Measurements from ENCODE around the gene CLN6.

CLN6 gene

GRCh38 chr15:68229386-68230156 is at the start of gene CLN6:
TSS of gene CLN6 (minus strand) at chr15:68229728. CDS start at chr15:68229584, 144 bp downstream.
- DNase-seq = peak; percentile 81

- DNase-seq = peak; percentile 16
Observed at GRCh38 chr15:68278595-68279405, 49.3 kb upstream of the CLN6 start.

GRCh38 chr15:68278345-68278594 is 48.7 kb upstream of the CLN6 start:
- DNase-seq = no peak

- DNase-seq = peak; percentile 90
Observed at GRCh38 chr15:68277603-68278344, 48.2 kb upstream of the CLN6 start, which contains the start of gene FEM1B. TSS of gene FEM1B (plus strand) at chr15:68277745. CDS start at chr15:68278418, 673 bp downstream.

- no peak for DNase-seq
Observed at GRCh38 chr15:68277131-68277602, 47.6 kb upstream of the CLN6 start.

- no peak for DNase-seq
Observed at GRCh38 chr15:68276668-68277067, 47.1 kb upstream of the CLN6 start.

GRCh38 chr15:68275165-68275746 is 45.7 kb upstream of the CLN6 start:
- DNase-seq = no peak

- no peak for DNase-seq
Observed at GRCh38 chr15:68274201-68274848, 44.8 kb upstream of the CLN6 start.

- no peak for DNase-seq
Observed at GRCh38 chr15:68272721-68273271, 43.3 kb upstream of the CLN6 start.

GRCh38 chr15:68271854-68272471 is 42.4 kb upstream of the CLN6 start:
- DNase-seq = no peak

GRCh38 chr15:68268405-68268804 is 38.9 kb upstream of the CLN6 start:
- no peak for DNase-seq

GRCh38 chr15:68265674-68266073 is 36.1 kb upstream of the CLN6 start:
- DNase-seq = no peak

GRCh38 chr15:68265081-68265480 is 35.6 kb upstream of the CLN6 start:
- no peak for DNase-seq

- no peak for DNase-seq
Observed at GRCh38 chr15:68264282-68264681, 34.8 kb upstream of the CLN6 start.

GRCh38 chr15:68262514-68263356 is 33.2 kb upstream of the CLN6 start:
- DNase-seq = no peak

- no peak for DNase-seq
Observed at GRCh38 chr15:68261980-68262379, 32.5 kb upstream of the CLN6 start.

- DNase-seq = no peak
Observed at GRCh38 chr15:68261241-68261640, 31.7 kb upstream of the CLN6 start.

- DNase-seq = no peak
Observed at GRCh38 chr15:68259883-68260282, 30.4 kb upstream of the CLN6 start.

- no peak for DNase-seq
Observed at GRCh38 chr15:68258692-68259091, 29.2 kb upstream of the CLN6 start.

GRCh38 chr15:68256675-68257450 is 27.3 kb upstream of the CLN6 start:
- DNase-seq = peak; percentile 62

Data from activated CD4-positive, alpha-beta T cell treated with anti-CD3 and anti-CD28 coated beads, Interleukin-2, amount 50 U/mL, for 16 hours (primary cell).